Ureter (tissue), 1 donor: ENCODE data around the gene TMOD3. TPM values are rescaled to one million over a fixed set of nuclear protein-coding genes. Genes with fewer than 3 reads are reported as not detected.

ENCODE experiments used
- DNase-seq: peaks from one replicate; pipeline ENCODE4 v3.0.0-alpha.2; 2020; ENCODE audit warnings: low spot score
- total RNA-seq: library from RNA; stranded (reverse); gene quantifications from one replicate; pipeline ENCODE4 v1.2.4, GENCODE V29; 2023
- donor health status: DM: yes; HTN: yes; CAD: no.

The TMOD3 gene
- total RNA-seq, 1 donor from 2014 or later: 44.2 TPM

- DNase-seq: peak; percentile 67
These were observed 77.8 kb downstream of the TMOD3 start for GRCh38 chr15:51907136-51907862.

GRCh38 chr15:51908316-51908715 is 78.9 kb downstream of the TMOD3 start:
- no peak for DNase-seq

GRCh38 chr15:51909584-51909983 is 80.1 kb downstream of the TMOD3 start:
- no peak for DNase-seq

GRCh38 chr15:51912528-51912927 is 83.1 kb downstream of the TMOD3 start:
- no peak for DNase-seq

DNA sequence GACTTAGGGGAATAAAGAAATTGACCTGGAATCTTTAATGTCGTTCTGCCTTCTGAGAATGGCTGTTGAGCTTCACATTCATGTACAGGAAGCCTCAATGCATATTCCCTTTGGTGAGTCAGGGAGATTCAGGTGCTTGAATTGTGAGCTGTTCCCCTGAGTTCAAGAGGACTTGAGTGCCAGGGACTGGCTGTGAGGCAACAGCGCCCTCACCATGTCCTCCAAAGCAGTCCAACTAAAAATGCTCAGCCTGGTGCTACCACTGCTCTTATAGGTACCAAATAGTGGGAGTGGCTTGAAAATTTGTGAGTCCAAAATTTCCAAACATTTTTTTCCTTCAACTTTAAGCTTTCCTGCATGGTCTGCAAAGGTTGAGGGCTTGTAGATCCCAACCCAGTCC is 88.0 kb downstream of the TMOD3 start:
- DNase-seq: no peak

DNA sequence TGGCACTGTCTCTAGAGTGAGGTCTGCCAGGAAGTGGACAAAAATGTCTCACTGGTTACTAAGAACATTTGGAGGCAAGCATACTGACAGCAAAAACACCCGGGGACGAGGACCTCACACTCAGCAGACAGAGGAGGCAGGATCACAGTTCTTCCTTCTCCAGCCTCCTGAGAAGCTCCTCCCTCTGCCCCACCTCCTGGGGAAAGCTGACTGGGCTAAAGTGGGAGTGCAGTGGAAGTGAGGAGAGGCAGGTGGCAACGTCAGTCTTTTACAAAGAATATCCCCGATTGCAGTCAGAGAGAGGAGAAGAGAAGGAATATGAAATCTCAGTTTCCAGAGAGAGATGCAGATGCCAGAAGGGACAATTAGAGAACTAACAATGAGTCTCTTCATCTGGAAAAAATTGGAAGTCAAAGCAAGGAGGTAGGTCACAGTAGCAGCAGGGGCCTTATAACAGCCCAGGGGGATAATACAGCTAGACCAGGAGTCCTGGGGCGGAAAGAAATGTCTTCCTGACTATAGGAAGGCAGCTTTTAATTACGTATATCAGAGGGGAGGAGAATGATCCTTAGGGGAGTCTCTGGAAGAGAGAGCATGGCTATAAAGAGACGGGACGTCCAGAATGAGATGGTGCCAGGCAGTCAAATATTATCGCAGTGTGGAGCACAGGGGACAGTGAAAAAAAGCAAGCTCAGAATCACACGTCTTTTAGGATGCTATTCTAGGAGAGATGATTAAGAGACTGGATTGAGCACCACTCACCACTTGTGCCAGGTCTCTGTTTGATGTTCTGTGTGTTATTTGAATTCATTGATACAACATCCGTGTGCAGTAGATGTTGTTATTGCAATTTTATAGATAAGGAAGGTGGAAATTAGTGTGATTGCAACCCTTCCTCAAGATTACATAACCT is 95.0 kb downstream of the TMOD3 start:
- DNase-seq: no peak

DNA sequence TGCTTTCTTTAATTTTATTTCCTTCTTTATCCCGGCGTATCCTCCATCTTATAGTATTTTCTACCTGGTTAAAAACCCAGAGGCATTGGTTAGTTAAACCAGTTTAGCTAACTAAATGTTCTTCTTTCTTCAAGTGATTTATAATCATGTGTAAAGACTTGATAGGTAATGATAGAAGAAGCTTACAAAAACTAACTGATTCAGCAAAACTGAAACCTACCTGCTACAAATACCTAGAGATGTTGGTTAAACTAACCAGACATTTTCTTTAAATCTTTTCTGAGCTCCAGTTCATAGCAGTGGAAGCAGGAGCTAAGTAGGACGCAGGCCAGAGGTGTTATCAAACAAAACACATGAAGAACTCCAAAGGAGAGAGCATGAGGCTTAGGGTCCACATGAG is 97.4 kb downstream of the TMOD3 start:
- no peak for DNase-seq

GRCh38 chr15:51931016-51931415 is 101.6 kb downstream of the TMOD3 start:
- no peak for DNase-seq

DNA sequence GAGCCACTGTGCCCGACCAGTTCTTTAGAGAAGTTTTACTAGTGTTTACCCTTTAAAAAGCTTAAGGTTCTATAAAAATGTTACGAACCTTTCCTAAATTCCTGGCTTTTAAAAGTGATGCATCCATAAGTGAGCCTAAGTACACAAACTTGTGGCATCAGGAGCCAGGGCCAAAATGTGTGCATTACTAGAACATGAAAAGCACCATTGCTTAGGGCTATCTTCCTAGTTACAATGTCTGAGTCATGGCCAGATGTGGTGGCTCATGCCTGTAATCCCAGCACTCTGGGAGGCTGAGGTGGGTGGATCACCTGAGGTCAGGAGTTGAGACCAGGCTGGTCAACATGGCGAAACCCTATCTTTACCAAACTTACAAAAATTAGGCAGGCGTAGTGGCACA is 102.2 kb downstream of the TMOD3 start:
- DNase-seq: no peak

GRCh38 chr15:51932161-51932560 is 102.7 kb downstream of the TMOD3 start:
- DNase-seq: no peak

- no peak for DNase-seq
These were observed 106.1 kb downstream of the TMOD3 start for GRCh38 chr15:51935466-51936104.

- DNase-seq: no peak
These were observed 106.6 kb downstream of the TMOD3 start for GRCh38 chr15:51936105-51936478.

DNA sequence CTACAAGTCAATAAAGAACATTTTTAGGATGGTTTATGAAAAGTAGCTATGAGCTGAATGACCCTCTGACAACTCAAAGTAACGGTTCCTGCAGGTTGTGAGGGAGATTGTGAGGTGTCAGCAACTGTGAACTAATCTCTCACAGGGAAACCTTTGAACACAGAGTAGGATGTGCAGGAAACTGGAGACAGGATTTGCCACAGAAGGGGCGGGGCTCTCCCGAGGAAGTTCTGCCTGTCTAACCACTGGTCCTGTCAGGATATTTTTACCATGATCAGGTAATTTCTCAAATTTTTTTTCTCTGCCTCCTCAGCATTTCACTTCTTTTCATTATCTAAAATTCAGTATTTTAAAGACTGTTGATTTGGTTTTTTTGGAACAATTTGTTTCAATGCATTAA is 108.8 kb downstream of the TMOD3 start:
- no peak for DNase-seq

GRCh38 chr15:51939216-51939615 is 109.8 kb downstream of the TMOD3 start:
- no peak for DNase-seq

GRCh38 chr15:51947124-51947523 is 117.7 kb downstream of the TMOD3 start:
- no peak for DNase-seq

DNA sequence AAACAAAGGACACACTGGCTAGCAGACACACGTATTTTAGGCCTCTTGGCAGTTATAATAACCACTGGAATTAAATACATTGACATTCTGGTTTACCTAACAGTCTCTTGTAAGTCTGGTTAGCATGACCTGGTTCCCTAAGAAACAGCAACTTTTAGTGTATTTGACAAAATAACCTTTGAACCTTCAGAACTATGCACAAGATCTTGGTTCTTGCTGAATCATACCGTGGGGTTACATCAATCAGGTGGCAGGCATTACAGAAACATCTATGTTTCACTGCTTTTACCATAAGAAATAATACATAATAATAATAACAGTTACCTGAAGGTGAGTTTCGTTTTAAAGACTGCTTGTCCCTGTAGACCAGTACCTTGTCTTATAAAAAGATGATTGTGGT is 123.4 kb downstream of the TMOD3 start:
- DNase-seq: no peak

DNA sequence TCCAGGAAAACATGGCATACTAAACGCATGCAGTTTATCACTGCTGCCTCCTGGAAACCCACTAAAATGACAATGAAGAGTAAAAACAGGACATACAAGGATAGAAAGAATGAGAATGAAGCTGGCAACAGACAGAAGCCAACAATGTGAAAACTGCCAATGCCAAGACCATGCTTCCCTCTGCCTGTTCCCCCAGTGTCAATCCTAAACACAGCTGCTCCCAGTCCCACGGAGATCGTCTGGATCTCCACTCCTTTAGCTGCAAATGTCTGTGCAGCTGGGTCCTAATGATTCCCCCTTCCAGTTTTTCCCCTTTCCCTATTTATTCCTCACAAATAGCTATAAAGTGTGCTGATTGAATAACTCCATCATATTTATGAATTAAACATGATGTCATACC is 126.1 kb downstream of the TMOD3 start:
- DNase-seq: no peak

Other genes starting within 250 kb of the TMOD3 start
- gene DMXL2, start 206.9 kb upstream of the TMOD3 start, total RNA-seq: 43.5 TPM
- 0.18 TPM for gene SCG3, start 148.2 kb upstream of the TMOD3 start, total RNA-seq
- 13.1 TPM for gene LYSMD2, start 92.0 kb upstream of the TMOD3 start, total RNA-seq
- 9.2 TPM for gene TMOD2, start 78.1 kb upstream of the TMOD3 start, total RNA-seq
- 23.1 TPM for gene LEO1, start 142.1 kb downstream of the TMOD3 start, total RNA-seq
- gene MAPK6, start 189.6 kb downstream of the TMOD3 start, total RNA-seq: 31.9 TPM